ENCODE measurements around the gene LARGE1.

The LARGE1 gene

DNA sequence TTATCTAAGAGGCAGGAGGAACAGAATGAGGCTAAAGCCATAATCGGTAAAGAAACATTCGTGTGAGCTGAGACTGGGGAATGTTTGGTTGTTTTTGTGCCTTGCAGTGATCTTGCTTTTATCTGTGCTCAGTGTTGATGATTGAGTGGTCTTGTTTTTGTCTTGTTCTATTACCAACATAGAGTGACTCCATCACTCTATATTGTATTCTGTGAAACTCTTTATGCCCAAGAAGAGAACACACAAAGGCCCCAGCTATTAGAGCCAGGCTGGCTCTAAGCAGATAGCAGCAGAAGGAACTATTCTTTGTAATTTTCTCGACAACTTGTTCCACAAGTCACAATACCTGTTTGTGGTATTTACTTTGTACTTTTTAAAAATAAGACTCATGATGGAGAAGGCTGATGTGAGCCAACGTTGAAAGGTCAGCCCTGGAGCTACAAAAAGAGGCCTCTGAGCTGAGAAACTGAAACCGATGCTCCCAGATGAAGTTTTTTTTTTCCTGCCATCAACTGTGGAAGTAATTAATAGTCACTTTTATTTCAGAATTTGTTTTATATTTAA is 68.4 kb downstream of the LARGE1 start:
- no peak for DNase-seq (ENCODE audit: low spot score)
- TF ChIP-seq, protein P1, sequence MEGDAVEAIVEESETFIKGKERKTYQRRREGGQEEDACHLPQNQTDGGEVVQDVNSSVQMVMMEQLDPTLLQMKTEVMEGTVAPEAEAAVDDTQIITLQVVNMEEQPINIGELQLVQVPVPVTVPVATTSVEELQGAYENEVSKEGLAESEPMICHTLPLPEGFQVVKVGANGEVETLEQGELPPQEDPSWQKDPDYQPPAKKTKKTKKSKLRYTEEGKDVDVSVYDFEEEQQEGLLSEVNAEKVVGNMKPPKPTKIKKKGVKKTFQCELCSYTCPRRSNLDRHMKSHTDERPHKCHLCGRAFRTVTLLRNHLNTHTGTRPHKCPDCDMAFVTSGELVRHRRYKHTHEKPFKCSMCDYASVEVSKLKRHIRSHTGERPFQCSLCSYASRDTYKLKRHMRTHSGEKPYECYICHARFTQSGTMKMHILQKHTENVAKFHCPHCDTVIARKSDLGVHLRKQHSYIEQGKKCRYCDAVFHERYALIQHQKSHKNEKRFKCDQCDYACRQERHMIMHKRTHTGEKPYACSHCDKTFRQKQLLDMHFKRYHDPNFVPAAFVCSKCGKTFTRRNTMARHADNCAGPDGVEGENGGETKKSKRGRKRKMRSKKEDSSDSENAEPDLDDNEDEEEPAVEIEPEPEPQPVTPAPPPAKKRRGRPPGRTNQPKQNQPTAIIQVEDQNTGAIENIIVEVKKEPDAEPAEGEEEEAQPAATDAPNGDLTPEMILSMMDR (IDR thresholded peaks at IDR 0.05; ENCODE audit: borderline replicate concordance, control extremely low read depth, extremely low read depth, insufficient read depth, missing control alignments): no peak
- in situ Hi-C loops (cut with MboI; ENCODE audit: low sequenced_read_pairs, unreplicated experiment): no loop called here

DNA sequence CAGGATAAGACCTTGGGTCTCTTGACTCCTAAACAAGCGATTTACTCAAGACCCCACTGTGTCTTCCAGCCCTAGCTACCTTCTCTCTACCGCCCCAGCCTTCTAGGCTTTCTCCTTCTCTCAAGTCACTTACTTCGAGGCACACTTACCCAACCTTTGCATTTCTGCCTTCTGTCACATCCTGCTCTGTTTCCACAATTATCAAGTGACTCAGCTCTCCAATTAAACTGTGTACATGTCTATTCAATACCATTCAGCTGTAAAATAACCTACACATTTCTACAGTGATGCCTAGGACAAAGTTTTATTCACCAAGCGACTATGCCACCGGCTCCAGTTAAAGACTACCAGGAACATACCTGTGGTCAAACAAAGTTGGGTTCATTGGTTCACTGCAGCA is 69.0 kb downstream of the LARGE1 start:
- no peak for DNase-seq (ENCODE audit: low spot score)
- in situ Hi-C loops (cut with MboI; ENCODE audit: low sequenced_read_pairs, unreplicated experiment): no loop called here
- TF ChIP-seq, protein P1 (IDR thresholded peaks at IDR 0.05; ENCODE audit: borderline replicate concordance, control extremely low read depth, extremely low read depth, insufficient read depth, missing control alignments): no peak

DNA sequence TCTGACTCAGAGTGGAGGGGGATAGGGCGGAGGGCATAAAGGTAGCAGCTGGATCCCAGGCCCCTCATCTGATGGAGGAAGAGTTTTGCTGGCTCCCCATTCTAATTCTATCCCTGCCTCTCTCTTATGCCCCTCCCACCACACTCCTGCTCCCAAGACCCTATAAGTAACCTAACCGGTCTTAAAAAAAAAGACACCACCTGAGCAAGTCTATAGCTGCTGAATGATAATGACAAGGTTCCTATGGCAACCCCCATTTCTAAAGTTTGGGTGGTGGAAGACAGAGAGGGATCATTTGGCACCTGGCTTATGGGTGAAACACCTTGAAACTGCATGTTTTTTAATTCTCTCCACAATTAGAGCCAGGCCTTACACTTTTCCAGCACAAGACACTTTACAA is 69.6 kb downstream of the LARGE1 start:
- TF ChIP-seq, protein P1 (IDR thresholded peaks at IDR 0.05; ENCODE audit: borderline replicate concordance, control extremely low read depth, extremely low read depth, insufficient read depth, missing control alignments): no peak
- no peak for DNase-seq (ENCODE audit: low spot score)
- in situ Hi-C loops (cut with MboI; ENCODE audit: low sequenced_read_pairs, unreplicated experiment): no loop called here

DNA sequence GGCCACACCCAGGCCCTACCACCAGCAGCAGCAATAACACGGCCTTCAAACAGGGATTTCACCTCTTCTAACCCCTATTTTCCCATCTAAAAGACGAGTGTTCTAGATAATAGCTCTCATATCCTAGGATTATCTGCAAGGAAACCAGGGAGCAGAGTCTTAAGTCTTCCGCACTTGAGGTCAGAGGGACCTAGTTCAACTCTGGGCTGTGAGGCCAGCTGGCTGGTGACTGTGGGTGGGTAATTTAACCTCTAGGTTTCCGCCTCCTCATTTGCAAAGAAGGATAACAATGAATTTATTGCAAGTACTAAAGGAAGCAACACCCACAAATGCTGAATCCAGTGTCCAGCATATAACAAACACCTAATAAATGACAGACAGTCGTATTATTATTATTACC is 70.1 kb downstream of the LARGE1 start:
- DNase-seq (ENCODE audit: low spot score): no peak
- in situ Hi-C loops (cut with MboI; ENCODE audit: low sequenced_read_pairs, unreplicated experiment): no loop called here
- TF ChIP-seq, protein P1 (IDR thresholded peaks at IDR 0.05; ENCODE audit: borderline replicate concordance, control extremely low read depth, extremely low read depth, insufficient read depth, missing control alignments): no peak

DNA sequence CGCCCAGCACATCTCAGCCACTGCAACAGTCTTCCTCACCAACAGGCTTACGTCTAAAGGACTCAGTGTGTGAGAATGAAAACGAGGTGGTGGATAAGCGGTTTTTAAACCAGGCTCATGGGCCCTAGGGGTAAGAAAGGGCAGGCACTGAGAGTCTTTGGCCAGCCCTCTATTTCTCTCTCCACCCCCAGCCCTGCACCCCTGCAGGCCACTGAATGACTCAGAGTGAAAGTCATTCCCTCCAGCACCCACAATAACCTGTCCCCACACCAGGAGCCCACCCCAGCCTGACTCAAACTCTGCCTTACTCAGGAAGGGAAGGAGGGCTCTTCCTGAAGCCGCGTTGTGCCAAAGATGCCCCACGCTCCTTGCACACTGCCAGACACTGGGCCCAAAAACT is 72.0 kb downstream of the LARGE1 start:
- in situ Hi-C loops (cut with MboI; ENCODE audit: low sequenced_read_pairs, unreplicated experiment): no loop called here
- no peak for DNase-seq (ENCODE audit: low spot score)
- TF ChIP-seq, protein P1 (IDR thresholded peaks at IDR 0.05; ENCODE audit: borderline replicate concordance, control extremely low read depth, extremely low read depth, insufficient read depth, missing control alignments): no peak

DNA sequence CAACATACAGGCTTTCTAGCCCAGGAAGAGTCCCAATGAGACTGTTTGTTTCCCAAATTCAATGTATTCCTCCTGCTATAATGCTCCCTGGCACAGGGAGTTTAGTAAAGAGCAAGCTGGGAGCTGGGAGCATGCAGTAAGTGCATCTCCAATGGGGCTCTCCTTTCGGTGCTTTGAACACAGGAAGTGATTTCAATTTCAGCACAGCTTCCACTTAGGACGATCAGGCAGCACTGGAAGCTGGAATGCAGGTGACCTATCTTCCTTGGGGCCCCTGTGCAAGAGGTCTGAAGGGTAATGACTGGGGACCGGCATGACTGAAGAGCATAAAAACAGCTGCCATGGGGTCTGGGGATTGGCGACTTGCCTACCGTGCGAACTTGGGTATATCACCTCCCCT is 76.0 kb downstream of the LARGE1 start:
- TF ChIP-seq, protein P1 (IDR thresholded peaks at IDR 0.05; ENCODE audit: borderline replicate concordance, control extremely low read depth, extremely low read depth, insufficient read depth, missing control alignments): no peak
- DNase-seq (ENCODE audit: low spot score): no peak
- in situ Hi-C loops (cut with MboI; ENCODE audit: low sequenced_read_pairs, unreplicated experiment): no loop called here
